HG03432 (cell line): ENCODE data around the gene RIPK1.
A peak's percentile ranks its signal among the peaks of the same experiment; 100 is the strongest.

Experiments
- ATAC-seq: cut with Tn5 transposase; IDR thresholded peaks from one replicate; pipeline ENCODE4 v1.9.1; 2021; ENCODE audit warnings: mild to moderate bottlenecking, moderate library complexity; ENCODE audit not compliant: unreplicated experiment

Gene RIPK1

DNA sequence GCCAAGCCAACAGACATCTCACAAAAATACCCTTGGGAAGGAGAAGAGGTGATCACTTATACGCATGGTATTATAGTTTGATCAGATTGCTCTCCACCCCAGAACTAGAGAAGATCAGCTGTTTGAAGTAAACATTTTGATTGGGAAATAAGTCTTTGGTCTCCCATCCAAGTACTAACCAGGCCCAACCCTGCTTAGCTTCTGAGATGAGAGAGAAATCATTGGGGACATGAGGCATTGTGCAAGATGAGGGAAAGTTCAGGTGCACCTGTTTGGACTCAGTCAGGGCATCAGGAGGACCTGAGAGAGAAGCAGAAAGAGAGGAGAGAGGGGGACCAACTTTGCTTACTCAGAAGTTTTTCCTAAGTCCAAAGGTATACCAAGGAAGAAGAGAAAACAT is 11.4 kb downstream of the RIPK1 start:
- ATAC-seq: no peak

DNA sequence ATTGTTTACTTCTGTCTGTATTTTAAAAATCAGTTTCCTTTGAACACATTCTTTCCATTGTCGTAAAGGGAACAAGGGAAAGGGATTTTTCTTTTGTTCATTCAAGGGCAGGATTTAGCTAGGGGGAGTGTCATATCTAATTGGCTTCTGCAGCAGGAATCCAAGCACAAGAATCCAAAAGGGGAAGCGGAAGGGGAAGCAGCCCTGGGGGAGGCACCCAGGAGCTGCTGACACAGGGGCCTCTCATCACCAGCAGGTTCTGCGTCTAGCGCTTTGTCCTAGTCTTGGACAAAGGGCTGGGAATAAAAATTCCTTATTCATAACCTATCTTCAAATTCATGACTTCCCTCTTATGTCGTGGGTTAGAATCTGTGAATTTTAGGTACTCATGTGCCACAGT is 13.7 kb downstream of the RIPK1 start:
- ATAC-seq: no peak

DNA sequence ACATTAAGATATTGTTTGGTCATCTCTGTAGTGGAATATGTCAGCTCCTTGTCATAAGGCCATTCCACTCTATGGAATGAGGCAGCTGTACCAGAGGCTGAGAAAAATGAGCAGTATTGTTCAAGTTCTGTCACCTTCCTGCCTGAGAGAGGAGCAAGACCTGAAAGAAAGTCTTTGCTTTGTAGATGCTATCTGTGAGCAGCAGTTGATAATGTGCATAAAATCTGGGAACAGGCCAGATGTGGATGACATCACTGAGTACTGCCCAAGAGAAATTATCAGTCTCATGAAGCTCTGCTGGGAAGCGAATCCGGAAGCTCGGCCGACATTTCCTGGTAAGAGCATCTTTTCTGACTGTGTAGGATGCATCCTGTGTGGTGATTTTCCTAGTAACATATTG is 16.8 kb downstream of the RIPK1 start:
- no peak for ATAC-seq

DNA sequence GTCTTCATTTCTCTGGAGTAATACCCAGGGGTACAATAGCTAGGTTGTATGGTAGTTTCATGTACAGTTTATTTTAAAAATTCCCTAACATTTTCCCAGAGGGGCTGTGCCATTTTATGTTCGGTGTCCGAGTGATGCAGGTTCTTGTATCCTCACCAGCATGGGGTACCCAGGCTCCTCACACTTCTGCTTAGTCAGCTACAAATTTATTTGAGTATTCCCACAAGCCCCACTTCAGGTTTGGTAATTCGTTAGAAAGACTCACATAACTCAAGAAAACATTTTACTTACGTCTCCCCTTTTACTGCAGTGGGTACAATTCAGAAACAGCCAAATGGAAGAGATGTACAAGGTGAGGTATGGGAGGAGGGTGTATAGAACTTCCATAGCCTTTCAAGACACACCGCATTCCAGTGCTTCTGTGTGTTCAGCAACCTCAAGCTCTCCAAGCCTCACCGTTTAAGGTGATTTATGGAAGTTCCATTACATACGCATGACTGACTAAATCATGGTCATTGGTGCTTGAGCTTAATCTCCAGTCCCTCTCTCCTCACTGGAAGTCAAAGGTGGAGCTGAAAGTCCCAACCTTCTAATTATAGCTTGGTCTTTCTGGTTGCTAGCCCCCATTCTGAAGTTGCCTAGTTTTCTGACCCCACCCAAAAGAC is 18.1 kb downstream of the RIPK1 start:
- ATAC-seq: no peak

DNA sequence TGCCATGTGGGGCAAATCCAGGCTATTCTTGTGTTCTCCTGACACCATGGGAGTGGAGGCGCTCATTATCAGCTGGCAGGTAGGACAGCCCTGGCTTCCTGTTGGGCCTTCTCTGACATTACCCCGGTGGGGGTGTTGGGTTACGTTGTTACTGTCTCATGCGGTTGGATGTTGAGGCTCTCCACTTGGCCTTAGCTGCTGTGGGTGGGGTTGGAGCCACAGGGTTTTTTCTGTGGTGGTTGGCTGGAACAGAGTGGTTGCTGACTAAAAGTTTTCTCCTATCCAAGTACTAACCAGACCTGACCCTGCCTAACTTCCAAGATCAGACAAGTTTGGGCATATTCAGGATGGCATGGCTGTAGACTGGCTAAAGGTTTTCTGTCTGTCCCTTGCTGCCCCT is 20.2 kb downstream of the RIPK1 start:
- no peak for ATAC-seq

DNA sequence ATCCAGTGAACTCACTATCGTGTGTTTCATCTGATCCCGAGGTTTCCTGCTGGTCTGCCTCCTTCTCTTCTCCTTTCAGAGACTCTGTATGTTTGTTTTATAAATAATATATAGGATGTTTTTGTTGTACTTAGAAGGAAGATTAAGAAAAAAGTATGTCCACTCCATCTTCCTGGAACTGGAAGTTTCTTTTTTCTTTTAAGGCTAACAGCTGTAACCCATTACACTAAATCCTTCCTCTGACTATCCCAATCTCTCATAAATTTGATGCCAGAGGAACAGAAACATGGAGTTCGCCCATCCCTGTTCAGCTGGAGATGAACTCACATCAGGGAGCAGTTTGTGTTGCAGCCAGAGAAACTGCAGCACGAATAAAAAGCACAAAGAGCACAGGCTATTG is 20.7 kb downstream of the RIPK1 start:
- no peak for ATAC-seq

DNA sequence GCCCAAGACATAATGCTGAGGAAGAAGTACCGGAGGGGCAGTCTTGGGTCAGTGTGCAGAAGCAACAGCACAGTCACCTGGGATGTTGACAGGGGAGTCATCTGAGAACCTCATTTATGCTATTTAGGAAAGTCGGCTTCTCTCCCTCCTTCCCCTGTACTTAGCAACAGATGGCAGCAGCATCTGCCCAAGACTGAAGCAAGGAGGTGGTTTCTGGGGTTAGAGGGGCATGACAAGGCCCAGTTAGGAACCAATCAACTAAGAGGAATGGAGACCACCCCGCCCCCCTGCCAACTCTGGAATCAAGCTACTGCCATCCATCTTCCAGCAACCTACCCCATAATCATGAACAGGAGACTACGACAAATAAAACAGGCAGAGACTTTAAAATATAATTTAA is 21.7 kb downstream of the RIPK1 start:
- ATAC-seq: no peak

DNA sequence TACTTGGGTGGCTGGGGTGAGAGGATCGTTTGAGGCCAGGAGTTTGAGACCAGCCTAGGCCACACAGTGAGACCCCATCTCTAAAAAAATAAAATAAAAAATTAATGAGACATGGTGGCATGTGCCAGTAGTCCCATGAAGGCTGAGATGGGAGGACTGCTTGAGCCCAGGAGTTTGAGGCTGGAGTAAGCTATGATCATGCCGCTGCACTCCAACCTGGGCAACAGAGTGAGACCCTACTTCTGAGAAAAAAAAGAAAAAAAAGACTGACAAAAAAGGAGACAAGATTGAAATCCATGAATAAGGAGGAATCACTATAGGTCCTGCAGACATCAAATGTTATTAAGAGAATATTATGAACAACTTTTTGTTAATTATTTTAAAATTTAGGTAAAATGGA is 26.5 kb downstream of the RIPK1 start:
- no peak for ATAC-seq

DNA sequence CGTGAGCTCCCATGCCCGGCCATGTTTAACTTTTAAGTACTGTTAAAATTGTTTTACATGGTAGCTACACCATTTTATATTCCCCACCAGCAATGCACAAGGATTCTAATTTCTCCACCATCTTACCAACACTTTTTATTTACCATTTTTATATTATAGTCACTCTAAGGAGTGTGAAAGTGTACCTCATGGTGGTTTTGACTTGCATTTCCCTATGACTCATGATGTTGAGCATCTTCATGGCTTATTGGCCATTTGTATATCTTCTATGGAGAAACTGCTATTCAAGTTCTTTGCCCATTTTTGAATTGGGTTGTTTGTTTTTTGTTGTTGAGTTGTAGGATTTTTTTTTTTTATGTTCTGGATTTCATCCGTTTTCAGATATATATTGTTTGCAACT is 34.6 kb downstream of the RIPK1 start:
- ATAC-seq: no peak

DNA sequence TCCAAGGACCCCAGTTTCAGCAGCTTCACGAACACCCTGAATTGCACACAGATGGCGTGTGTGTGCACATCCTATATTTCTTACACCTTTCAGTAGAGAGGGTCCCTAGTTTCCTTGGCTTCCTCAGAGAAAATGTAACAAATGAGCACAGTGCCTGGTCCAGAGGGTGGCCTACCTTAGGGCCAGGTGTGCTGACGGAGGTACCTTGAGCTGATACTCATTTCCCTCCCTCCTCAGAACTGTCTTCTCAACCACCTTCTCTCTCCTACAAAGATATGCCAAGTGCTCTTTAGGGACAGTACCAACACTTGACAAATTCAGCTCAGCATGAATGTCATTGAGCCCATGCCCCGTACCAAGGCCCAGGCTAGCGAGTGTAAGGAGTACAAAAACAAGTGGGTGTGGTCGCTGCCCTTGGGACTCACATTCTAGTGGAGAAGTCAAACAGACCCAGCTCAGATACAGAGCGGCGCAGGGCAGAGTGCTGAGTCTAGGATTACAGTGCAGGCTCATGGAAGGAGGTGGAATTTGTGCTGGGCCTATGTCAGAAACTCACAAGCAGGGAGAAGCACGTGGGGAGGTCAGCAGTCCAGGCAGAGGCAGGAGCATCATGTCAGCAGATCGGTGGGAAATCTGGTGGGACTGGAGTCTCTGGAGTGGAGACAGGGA is 40.6 kb downstream of the RIPK1 start:
- no peak for ATAC-seq

DNA sequence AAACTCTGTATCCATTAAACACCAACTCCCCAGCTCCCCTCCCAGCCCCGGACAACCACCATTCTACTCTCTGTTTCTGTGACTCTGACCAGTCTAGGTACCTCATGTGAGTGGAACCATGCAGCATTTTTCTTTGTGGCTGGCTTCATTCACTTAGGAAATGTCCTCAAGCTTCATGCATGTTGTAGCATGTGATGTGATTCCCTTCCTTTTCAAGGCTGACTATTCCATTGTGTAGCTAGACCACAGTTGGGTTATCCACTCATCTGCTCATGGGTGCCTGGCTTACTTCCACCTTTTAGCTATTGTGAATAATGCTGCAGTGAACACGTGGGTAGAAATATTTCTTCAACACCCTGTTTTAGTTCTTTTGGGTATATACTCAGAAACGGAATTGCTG is 41.5 kb downstream of the RIPK1 start:
- ATAC-seq: no peak

DNA sequence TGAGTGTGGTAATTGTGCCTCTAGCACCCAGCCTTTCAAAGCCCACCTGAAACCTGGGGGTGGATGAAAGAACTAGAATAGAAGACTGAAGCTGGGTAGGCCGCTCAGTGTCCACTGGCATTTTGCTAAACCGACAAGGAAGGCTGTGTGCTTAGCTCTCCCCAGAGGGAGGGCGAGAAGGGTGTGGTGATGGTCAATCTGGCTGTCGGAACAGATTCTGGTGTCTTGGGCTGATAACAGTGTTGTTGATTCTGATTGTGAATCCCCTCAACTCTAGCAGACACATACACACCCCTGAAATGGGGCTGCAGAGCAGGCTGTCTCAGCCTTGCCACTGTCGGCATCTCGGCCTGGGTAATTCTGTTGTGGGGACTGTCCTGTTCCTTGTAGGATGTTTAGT is 46.1 kb downstream of the RIPK1 start:
- no peak for ATAC-seq

DNA sequence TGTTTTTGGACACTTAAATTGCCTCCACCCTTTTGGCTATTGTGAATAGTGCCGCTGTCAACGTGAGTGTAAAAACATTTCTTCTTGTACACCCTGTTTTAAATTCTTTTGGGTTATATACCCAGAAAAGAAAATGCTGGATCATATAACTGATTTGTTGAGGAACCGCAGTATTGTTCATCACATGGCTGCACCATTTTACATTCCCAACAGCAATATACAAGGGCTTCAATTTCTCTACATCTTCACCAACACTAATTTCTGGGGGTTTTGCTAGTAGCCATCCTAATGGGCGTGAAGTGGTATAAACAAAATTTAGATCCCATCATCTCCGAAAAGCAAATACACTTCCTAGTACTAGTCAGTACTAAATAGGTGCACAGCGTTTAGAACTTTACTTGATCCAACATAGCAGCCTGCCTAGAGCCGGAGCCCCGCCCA is 49.6 kb downstream of the RIPK1 start:
- ATAC-seq: no peak

DNA sequence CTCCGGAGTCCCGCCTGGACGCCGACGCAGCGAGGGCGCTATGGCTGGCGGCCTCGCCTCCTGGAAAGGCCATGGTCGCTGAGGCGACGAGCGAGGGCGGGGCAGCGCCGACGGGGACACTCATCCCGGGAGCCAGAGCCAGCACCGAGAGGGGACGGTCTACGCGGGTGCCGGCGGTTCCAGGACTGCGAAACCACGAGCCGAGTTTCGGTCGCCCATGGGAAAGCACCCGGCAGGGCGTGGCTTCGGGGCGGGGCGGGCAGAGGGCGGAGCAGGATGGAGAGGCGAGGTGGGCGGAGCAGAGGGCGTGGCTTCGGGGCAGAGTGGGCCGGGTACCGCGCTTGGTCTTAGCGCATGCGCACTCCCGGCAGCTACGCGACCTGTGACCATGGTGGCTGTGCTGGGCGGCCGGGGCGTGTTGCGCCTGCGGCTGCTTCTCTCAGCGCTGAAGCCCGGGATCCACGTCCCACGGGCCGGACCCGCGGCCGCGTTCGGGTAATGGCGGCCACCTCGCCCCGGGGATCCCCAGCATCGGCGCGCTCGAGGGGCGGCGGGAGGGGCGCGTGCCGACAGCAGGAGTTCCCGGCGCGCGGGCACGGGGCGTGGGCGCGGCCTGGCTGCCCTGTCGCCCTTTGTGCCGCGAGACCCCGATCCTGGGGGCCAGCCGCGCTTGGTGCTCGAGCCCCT is 50.2 kb downstream of the RIPK1 start, which contains the start of gene BPHL:
BPHL (plus strand) TSS at position 359 of the 687 bp plus-strand sequence; CDS start at position 389, 30 bp downstream.
- peak; percentile 94 for ATAC-seq

DNA sequence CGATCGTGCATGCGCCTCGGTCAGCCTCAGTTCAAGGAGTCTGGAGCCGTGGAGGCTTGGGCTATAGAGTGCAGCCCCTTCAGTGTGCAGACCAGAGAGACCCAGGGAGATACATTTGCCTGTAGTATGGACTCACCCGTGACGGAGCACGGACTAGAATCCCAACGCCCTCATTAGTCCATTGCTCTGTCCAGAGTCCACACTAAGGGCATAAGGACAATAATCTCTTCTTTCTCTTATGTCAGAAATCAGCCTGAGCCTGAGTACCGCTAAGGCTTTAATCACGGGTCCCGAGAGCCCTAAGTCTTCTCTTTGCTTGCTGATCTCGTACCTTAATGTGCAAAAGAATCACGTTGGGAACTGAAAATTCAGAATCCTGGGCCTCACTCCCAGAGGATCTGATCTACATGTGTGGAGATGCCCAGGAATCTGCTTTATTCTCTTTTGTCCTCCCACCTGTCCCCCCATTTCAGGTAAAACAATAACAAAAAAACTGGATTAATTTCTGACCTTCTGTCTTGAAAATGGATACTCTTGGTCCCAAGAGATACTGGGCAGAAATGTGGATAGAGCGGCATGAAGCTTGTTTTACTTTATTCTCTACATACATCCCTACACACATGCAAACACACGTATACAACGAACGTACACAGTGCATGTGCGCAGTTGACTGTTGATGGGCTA is 50.9 kb downstream of the RIPK1 start:
- peak; percentile 35 for ATAC-seq

DNA sequence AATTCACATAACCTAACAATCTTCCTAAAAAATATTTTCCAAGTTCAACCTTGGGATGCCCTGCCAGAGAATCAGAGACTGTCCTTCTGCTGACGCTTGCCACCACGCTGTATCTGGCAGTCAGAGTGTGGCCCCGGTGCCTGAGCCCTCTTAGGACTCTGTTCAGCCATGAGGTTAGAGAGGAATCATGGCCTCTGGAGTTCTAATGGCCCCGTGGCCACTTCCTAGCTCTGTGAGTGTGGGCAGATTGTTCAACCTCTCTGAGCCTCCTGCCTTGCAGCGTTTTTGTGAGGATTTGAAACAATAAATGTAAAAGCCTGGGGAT is 52.4 kb downstream of the RIPK1 start:
- ATAC-seq: no peak

DNA sequence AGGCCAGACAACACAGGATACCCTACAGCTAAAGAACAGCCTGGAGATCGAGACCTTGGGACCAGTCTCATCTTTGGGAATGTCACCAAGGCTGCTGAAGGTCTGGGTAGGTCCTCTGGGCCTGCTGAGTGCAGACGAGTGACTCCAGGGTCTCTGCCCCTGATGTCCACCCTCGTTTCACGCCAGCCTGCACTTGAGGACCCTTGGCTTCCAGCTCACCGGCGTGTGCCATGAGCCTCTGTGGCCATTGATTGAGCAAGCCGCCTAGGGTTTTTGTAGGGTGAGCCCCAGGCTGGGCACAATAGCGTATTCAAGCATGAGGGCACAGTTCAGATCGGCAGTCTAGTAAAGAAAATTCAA is 54.5 kb downstream of the RIPK1 start:
- ATAC-seq: no peak

DNA sequence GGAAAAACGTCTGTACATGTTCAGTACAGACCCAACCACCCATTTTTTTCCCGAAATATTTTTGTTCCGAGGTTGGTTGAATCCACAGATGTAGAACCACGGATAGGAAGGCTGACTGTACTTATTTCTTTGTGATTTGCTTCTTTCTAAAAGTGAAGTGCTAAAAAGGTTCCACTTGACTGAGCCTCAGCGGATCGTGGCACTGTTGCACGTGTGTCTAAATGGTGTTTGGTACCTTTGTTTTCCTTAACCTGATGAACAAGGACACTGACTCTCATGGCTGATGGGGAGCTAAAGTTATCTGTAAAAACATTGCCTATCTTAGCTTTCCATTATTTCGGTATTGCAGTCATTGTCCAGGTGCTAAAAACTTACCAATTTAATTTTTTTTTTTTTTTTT is 56.4 kb downstream of the RIPK1 start:
- no peak for ATAC-seq

DNA sequence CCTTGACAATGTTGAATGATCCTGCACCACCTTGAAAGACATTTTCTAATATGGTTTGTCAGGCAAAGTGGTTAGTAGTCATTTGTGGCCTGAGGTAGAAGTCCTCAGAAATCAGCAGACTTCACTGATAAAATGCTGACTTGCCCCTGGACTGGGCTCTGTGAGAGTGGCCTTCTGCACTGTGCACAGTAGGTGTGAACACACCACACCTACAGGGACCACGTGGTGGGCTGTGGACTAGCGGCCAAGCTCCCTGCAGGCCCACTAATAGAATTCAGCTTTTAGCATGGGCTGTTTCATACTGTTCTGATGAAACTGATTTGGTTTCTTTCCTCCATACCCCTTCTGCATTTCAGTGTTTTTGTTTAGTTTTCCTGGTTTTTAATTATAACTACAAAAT is 57.5 kb downstream of the RIPK1 start:
- ATAC-seq: no peak

DNA sequence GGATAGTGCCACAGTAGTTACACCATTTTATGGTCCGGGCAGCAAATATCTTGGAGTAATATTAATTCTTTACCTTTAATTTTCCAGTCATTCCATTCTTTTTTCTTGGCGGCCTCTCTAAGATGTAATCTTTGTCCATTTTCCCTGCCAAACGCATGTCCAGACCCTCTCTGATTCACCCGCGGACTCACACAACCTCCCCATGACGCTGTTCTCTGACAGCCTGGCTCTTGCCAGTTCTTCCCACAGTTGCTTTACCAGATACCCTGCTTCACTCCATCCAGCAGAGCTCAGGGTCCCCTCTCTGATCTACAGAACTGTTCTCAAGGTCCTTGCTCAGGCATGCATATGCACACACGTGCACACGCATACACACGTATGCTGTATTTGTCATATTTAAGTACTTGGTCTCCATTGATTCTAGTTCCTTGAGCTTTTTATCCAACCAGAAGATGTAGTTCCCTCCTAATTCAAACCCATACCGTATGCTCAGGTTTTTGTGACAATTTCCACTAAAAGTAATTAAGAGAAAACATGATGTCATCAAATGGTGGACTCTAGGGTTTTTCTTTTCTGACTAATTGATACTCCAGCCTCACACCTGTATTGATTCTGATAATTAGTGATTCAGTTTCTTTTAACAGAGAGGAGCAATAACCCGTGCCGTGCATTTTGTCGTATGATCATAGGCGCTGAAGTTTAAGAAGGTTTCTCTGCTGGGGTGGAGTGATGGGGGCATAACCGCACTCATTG is 60.2 kb downstream of the RIPK1 start:
- ATAC-seq: no peak

DNA sequence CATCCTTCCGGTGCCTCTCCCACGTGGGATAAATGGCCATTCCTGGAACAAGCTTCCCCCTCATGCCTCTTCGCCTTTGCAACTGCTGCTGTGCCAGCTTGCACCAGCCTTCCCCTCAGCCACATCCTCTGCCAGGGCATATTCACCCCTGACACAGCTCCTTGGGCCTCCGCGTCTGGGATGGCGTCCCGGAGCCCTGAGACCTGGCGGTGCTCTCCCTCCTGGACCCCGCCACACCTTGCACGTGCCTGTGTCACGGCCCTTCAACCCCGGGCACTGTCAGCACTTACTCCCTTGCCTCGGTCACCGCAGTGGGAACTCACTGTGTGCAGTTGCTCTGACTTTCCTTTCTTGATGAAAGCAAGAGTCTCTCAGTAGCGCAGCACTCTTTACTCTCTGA is 63.4 kb downstream of the RIPK1 start:
- ATAC-seq: no peak
